OCI-LY3 (cell line): ENCODE data around the gene CARD19.

Source experiments
- H2AFZ ChIP-seq: fragments of 200-600, 300-600 bp; shearing (Covaris generic); 2 replicates; pipeline ENCODE4 v1.6.0; 2014; ENCODE audit warnings: antibody characterized with exemption, low read depth, low read length
- H3K27ac ChIP-seq: fragments of 200-600, 300-600 bp; sonication (generic); 2 replicates; pipeline ENCODE4 v1.5.1; 2014; ENCODE audit warnings: mild to moderate bottlenecking, low read length, moderate library complexity, mixed read lengths
- H3K27me3 ChIP-seq: fragments of 200-600, 300-600 bp; sonication (generic); 2 replicates; pipeline ENCODE4 v1.6.1; 2014; ENCODE audit warnings: low read depth, low read length, mixed read lengths
- H3K36me3 ChIP-seq: fragments of 200-600, 300-600 bp; sonication (generic); replicated peaks from 2 replicates; pipeline ENCODE3; 2014; ENCODE audit warnings: low read depth, low read length, mixed read lengths
- H3K4me1 ChIP-seq: fragments of 300-600, 200-600 bp; sonication (generic); 2 replicates; pipeline ENCODE4 v1.6.1; 2014; ENCODE audit warnings: low read length, mixed read lengths
- H3K4me2 ChIP-seq: fragments of 200-600, 300-600 bp; sonication (generic); 2 replicates; pipeline ENCODE4 v1.6.1; 2014; ENCODE audit warnings: low read length, mixed read lengths
- H3K4me3 ChIP-seq: fragments of 300-600, 200-600 bp; sonication (generic); 2 replicates; pipeline ENCODE4 v1.5.1; 2014; ENCODE audit warnings: antibody characterized with exemption, mild to moderate bottlenecking, low read length, moderate library complexity
- H3K79me2 ChIP-seq: fragments of 300-600, 200-600 bp; shearing (Covaris generic); 2 replicates; pipeline ENCODE4 v1.6.1; 2014; ENCODE audit warnings: mild to moderate bottlenecking, low read length, mixed read lengths
- H3K9ac ChIP-seq: fragments of 300-600, 200-600 bp; shearing (Covaris generic); 2 replicates; pipeline ENCODE4 v1.6.0; 2014; ENCODE audit warnings: mild to moderate bottlenecking, low read length, moderate library complexity
- H3K9me3 ChIP-seq: fragments of 200-600, 300-600 bp; shearing (Covaris generic); 2 replicates; pipeline ENCODE4 v1.6.1; 2014; ENCODE audit warnings: low read length, mixed read lengths; ENCODE audit not compliant: insufficient read depth
- H4K20me1 ChIP-seq: fragments of 200-600, 300-600 bp; sonication (generic); 2 replicates; pipeline ENCODE4 v1.6.1; 2016; ENCODE audit warnings: low read length, mixed read lengths; ENCODE audit not compliant: insufficient read depth
- EZH2phosphoT487 ChIP-seq: fragments of 200-600 bp; shearing (Covaris generic); IDR thresholded peaks from 2 replicates; pipeline ENCODE4 v1.6.1; 2018; ENCODE audit warnings: antibody characterized with exemption, mixed run types, low read depth
- TF ChIP-seq, protein P1 (sequence below): fragments of 200-600, 300-600 bp; sonication (generic); IDR thresholded peaks from 2 replicates; pipeline ENCODE4 v1.5.1; 2014; ENCODE audit warnings: antibody characterized with exemption, low read length, low read depth

CARD19 gene

DNA sequence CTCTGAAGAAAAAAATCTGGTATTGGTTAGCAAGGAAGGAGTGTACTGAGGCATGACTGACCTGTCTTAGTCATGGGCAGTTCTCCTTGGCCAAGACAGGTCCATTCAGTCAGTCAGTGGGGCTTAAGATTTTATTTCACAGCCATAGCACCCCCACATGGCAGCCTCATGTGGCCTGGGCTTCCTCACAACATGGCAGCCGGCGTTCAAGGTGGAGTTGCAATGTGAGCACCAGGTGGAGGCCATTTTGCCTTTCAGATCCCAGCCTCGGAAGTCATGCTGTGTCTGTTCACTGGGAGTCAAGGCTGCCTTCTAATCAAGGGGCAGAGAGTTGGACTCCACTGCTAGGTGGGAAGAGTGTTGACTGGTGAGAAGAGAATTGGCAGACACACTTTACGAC lies 10.3 kb upstream of the CARD19 start:
- Histone ChIP-seq H3K79me2 (no peaks in the 10 kb centered on the region), H3K4me3 (no peak overlapping the region), H2AFZ (no peak overlapping the region), H3K27ac (no peak overlapping the region), H3K4me2 (no peak overlapping the region), H3K9ac (no peak overlapping the region), H3K27me3 (no peaks in the 10 kb centered on the region), H3K9me3 (no peaks in the 10 kb centered on the region), H3K36me3 (peaks cover 11% of the 10 kb centered on the region), H4K20me1 (no peaks in the 10 kb centered on the region), H3K4me1 (no peaks in the 10 kb centered on the region; the same call in 1 of the 2 replicates)
- no peak for TF ChIP-seq EZH2phosphoT487
- TF ChIP-seq, protein P1, sequence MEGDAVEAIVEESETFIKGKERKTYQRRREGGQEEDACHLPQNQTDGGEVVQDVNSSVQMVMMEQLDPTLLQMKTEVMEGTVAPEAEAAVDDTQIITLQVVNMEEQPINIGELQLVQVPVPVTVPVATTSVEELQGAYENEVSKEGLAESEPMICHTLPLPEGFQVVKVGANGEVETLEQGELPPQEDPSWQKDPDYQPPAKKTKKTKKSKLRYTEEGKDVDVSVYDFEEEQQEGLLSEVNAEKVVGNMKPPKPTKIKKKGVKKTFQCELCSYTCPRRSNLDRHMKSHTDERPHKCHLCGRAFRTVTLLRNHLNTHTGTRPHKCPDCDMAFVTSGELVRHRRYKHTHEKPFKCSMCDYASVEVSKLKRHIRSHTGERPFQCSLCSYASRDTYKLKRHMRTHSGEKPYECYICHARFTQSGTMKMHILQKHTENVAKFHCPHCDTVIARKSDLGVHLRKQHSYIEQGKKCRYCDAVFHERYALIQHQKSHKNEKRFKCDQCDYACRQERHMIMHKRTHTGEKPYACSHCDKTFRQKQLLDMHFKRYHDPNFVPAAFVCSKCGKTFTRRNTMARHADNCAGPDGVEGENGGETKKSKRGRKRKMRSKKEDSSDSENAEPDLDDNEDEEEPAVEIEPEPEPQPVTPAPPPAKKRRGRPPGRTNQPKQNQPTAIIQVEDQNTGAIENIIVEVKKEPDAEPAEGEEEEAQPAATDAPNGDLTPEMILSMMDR = no peak

DNA sequence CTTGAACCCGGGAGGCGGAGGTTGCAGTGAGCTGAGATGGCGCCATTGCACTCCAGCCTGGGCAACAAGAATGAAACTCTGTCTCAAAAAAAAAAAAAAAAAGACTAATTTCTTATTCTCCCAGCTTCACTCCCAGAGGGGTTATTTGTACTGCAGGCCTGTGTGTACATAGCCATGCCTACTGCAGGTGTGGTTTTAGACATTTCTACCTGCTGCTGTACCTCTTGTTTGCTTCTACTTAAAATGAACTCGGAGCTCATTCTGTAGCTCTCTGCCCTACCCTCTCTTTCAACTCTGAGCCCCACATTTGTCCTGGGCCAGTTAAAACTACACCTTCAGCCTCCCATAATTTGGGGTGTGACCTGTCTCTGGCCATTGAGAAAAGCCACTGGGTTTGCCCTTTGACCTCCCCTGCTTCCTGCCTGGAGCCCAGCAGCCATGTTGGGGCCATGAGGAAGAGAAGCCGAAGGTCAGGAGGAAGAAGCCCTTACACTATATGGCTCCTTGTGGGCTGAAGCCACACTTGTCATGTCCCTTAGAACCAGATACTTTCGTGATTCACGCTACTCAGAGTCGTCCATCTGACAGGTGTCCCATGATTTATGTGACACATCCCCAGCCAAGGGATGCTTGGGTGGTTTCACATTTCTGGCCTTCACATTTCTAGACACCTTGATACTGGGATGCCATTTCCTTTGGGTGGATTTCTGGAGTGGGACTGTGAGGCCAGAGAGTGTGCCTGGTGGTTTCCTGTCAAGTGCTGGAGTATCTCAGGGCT lies 9.4 kb upstream of the CARD19 start:
- H2AFZ ChIP-seq = no peak overlapping the region
- H3K36me3 ChIP-seq = peaks cover 17% of the 10 kb centered on the region
- peaks cover 9% of the 10 kb centered on the region for H3K9me3 ChIP-seq
- no peaks in the 10 kb centered on the region for H4K20me1 ChIP-seq
- H3K4me3 ChIP-seq = no peak overlapping the region
- no peaks in the 10 kb centered on the region for H3K79me2 ChIP-seq
- no peak for TF ChIP-seq EZH2phosphoT487
- TF ChIP-seq, protein P1 = no peak
- peaks cover 9% of the 10 kb centered on the region for H3K4me1 ChIP-seq
- H3K4me2 ChIP-seq = no peak overlapping the region
- no peaks in the 10 kb centered on the region for H3K27me3 ChIP-seq
- no peak overlapping the region for H3K27ac ChIP-seq
- no peak overlapping the region for H3K9ac ChIP-seq

DNA sequence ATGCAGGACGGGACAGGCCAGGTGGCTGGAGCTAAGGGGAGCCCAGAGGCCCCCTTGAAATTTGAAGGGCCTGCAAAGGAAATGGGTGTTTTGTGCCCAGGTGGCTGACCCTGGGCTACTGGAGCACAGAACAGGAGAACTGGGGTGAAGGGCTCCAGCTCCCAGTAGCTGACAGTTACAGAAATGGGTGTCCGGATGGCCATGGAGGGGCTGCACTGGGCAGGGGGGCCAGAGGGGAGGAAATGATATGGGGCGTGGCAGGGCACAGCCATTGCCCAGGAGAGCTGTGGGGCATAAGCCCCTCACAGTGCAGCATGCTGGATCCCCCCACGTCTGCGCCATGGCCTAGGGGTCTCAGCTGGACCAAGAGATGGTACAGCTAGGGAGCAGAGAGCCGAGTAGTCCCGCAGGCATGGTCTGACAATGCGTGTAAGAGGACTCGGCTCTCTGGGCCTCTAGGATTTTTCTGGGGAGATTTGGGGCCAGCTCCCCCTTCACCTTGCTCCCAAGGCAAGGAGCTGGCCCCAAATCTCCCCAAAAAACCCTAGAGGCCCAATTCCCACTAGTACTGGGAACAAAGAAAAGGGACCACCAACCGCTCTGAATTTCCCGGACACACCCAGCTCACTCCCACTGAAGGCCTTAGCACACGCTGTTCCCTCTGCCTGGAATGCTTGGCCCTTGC lies 7.9 kb upstream of the CARD19 start:
- Histone ChIP-seq H3K79me2 (no peaks in the 10 kb centered on the region), H4K20me1 (no peaks in the 10 kb centered on the region), H3K27ac (no peak overlapping the region), H3K9me3 (peaks cover 12% of the 10 kb centered on the region), H3K4me1 (peaks cover 24% of the 10 kb centered on the region), H3K4me3 (no peak overlapping the region), H3K9ac (no peak overlapping the region), H3K36me3 (peaks cover 17% of the 10 kb centered on the region), H2AFZ (no peak overlapping the region), H3K4me2 (no peak overlapping the region), H3K27me3 (no peaks in the 10 kb centered on the region)
- TF ChIP-seq, protein P1 = no peak
- no peak for TF ChIP-seq EZH2phosphoT487

DNA sequence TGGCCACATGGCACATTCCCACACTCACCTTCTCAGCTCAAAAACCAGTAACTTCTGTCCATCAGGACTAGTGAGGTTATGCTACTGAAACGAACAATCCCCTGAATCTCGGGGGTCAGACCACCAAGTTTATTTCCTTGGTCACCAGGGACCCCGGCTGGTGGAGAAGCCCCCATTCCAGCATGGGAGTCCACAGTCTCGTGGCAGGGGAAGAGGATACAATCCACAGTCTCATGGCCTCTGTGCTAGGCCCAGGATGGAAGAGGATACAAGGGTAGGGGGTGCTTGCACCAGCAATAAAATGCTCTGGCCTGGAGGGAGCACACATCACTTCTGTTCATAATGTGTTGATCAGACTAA lies 7.4 kb upstream of the CARD19 start:
- H3K27ac ChIP-seq = no peak overlapping the region
- no peak for TF ChIP-seq EZH2phosphoT487
- TF ChIP-seq, protein P1 = no peak
- H3K79me2 ChIP-seq = no peaks in the 10 kb centered on the region
- H3K4me2 ChIP-seq = no peak overlapping the region
- H3K4me1 ChIP-seq = peaks cover 29% of the 10 kb centered on the region
- H3K27me3 ChIP-seq = no peaks in the 10 kb centered on the region
- H3K4me3 ChIP-seq = no peak overlapping the region
- H3K9me3 ChIP-seq = peaks cover 12% of the 10 kb centered on the region
- no peak overlapping the region for H3K9ac ChIP-seq
- H2AFZ ChIP-seq = no peak overlapping the region
- no peaks in the 10 kb centered on the region for H4K20me1 ChIP-seq
- H3K36me3 ChIP-seq = peaks cover 17% of the 10 kb centered on the region
